ENCODE measurements around the gene ZBTB22. TPM values are rescaled to one million over a fixed set of nuclear protein-coding genes. Genes with fewer than 3 reads are reported as not detected.

ZBTB22 gene
- total RNA-seq, 1 donor from 2014 or later: 22.6 TPM

DNA sequence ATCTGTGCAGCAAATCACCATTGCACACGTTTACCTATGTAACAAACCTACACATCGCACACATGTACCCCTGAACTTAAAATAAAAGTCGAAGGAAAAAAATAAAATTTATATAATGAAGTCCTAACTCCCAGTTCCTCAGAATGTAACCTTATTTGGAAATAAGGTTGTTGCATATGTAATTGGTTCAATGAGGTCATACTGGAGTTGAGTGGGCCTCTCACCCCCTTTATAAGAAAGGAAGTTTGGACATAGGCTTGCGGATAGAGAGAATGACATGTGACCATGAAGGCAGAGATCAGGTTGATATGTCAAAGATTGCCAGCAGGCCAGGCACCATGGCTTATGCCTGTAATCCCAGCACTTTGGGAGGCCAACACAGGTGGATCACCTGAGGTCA lies 16.1 kb upstream of the ZBTB22 start:
- DNase-seq (ENCODE audit: low read depth): no peak

DNA sequence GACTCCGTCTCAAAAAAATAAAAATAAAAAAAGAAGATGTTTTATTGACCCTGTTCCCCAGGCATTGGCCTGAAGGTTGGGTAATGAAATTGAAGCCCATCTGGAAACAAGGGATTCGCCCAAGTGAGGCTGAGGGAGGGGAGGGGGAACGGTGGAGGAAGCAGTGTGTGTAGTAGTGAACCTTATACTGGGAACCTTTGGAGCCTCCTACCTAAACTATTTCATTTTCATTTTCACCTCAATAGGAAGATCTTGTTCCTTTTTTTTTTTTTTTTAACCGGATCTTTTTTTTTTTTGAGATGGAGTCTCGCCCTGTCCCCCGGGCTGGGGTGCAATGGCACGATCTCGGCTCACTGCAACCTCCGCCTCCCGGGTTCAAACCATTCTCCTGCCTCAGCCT lies 13.2 kb upstream of the ZBTB22 start:
- no peak for DNase-seq (ENCODE audit: low read depth)

DNA sequence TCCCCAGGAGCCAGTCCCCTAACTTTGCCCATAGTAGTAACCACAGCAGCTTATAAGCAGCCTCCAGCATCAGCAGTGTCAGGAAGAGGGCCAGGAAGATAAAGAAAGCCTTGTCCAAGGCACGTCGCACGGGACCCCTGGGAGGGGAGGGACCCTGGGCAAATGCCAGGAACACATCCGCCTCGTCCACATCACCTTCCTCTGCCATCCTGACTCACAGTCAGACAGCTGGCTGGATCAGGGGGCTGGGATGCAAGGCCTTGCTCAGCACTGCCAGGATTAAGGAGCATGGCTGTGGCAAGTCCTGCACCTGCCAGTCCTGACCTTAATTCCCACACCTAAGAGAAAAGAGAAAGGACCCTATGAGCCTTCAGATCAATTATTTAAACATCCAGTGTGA lies 11.5 kb upstream of the ZBTB22 start:
- DNase-seq (ENCODE audit: low read depth): peak; percentile 50

DNA sequence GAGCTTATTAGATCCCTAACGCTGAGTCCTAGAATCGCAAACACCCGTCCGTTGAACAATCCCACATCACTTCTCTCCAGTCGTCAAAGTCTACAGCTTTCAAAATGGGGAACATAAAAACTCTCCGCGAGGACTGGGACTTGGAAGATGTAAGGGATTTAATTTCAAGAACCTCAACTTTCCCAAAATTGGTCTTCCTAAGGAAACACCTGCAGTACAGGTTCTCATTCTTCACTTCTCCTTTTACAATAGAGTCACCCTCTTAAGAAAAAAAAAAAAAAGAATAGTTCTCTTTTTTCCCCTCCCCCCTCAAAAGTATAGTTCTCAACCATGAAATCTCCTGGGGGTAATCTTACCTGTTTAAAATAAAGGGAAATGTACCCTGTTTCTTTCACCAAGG lies 6.6 kb upstream of the ZBTB22 start:
- no peak for DNase-seq (ENCODE audit: low read depth)

GRCh38 chr6:33323623-33323948 lies 6.0 kb upstream of the ZBTB22 start:
- DNase-seq (ENCODE audit: low read depth): no peak

DNA sequence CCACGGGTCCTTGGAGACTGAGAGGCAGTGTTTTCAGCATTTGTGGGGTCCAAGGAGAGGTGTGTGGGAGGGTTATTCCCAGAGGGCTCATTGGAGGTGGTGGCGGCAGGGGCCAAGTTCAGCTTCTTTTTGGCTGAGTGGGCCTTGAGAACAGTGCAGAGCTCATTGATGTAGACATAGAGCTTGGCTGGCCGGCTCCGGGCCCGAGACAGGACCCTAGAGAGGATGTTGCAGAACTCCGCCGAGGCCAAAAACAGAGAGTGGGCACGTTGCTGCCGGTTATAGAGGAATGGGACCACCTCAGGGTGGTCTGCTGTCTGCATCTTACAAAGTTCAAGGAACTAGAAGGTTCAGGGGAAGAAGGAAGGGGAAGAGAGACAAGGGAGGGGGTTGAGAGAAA lies 3.7 kb upstream of the ZBTB22 start:
- DNase-seq (ENCODE audit: low read depth): no peak

DNA sequence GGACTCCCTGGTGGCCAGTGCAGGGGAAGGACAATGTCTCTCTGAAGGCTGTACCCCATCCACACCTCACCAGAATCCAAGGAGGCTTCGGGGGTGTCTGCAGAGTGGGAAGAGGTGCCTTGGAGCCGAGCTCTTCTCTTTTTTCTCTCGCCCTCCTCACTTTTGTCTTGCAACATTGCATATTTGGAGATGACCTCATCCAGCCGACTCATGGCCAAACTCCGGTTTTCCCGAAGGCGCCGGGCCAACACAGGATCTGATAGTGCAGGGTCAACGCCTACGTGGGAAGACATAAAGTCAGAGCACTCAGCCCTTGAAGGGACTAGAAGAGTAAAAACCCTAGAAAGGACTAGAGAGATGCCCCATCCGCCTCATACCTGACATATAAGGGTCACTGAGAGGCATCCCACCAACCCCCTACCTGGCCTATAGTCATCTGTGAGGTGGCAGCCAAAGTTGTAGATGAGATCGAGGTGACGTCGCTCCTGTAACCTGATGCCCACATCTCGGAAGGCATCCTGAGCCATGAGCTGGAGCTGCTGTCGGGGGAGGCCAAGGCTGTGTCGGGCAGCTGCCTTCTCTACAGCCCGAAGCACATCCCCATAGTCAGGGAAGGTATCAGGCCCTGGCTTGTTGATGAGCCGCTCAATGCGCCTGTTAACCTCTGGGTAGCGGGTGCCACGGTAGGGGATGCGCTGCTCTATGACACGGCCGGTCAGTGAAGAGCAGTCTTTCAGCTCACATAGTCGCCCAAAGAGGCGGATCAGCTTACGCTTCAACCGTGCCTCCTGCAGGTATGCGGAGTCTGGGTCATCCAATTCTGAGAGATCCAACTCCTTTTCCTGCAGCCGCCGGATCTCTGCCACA lies 3.0 kb upstream of the ZBTB22 start:
- DNase-seq (ENCODE audit: low read depth): peak; percentile 70

DNA sequence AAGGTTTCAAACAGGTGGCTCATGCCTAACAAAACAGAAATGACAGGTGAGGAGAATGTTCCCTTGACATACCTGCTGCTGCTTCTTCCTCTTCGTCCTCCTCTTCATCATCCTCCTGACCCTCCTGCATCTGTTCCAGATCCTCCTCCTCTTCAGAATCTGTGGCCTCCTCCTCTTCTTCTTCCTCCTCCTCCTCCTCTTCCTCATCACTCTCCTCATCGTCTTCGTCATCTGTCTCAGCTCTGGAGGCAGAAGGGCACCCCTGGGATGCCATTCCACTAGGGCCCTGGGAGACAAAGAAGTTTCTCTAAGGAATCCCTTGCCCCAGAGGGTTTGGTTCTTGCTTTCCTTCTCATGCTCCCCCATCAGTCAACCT lies 2.4 kb upstream of the ZBTB22 start:
- no peak for DNase-seq (ENCODE audit: low read depth)

- no peak for DNase-seq (ENCODE audit: low read depth)
Measured at GRCh38 chr6:33318426-33319073, 1.0 kb upstream of the ZBTB22 start.

DNA sequence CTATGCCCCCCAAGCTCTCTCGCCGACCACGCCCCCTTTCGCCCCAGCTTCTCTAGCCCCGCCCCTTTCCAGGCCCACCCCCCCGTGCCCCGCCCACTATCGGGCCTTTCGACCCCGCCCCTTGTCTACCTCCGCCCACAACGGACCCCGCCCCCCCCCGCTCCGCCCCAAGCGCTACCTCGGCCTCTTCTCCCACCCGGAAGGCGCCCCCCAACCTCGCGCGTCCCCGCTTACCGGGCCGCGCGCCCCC lies 200 bp downstream of the ZBTB22 start:
- DNase-seq (ENCODE audit: low read depth): no peak

DNA sequence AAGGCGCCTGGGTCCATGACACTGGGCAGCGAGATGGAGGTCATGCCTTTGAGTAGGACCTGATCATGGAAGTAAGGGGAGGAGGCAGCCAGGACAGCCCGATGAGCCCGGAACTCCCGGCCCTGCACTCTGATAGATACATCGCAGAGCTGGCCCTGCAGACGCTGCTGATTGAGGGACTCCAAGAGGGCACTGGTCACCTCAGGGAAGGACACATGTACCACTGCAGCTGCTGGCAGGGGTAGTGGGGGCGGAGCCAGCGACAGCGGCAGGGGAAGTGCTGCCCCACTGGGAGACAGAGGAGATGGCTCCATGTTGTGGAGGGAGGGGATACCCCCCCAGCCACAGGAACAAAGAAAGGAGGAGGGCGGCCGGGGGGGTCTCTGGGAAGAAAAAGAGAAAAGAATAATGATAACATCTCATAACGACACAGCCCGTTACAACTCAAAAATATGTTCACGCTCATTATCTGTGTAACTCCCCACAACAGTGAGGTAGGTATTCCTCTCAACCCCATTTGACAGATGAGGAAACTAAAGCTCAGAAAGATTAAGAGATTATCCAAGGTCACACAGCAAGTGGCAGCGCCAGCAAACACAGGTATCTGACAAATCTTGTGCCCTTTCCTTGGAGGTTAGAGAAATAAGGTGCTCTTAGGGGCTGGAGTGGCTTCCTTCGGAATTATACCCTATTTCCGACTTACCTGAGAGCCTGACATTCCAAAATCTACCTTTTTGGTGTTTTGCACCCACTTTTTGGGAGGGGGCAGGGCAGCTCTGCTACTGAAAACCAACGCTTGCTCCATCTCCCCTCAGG lies 733 bp downstream of the ZBTB22 start:
- DNase-seq (ENCODE audit: low read depth): no peak

DNA sequence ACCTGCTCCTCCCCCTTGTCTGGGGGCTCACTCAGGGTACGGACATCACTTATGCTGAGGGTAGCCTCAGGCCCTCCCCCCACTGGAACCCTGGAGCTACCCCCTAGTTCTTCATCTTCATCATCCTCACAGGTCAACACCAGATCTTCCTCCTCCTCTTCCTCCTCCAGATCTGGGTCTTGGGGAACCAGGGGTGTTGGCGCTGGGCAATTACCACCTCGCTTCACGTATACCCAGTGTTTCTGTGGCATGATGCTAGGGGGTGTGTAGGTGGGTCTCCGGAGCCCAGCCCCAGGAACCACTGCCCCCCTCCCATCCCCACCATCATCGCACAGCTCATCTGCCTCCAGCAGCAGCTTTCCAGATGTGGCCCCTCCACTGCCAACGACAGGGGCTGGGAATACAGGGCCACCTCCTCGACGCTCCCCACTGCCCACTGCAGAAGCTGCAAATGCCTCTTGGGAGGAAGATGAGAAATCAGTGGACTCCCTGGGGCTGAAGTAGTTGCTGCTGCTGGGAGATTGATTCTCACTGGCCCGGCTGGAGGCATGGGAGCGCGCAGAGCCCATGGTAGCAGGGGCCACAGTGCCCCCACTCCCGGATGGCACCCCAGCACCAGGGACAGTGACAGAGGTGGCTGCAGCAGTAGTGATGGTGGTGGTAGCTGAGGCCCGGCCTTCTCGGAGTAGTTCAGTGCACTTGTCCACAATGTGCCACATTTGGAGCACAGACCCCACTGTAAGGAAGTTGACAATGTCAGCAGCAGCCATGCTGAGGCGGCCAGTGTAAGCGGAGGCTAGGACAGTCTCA lies 1.5 kb downstream of the ZBTB22 start:
- DNase-seq (ENCODE audit: low read depth): no peak

- no peak for DNase-seq (ENCODE audit: low read depth)
Measured at GRCh38 chr6:33314943-33315792, 2.4 kb downstream of the ZBTB22 start.

DNA sequence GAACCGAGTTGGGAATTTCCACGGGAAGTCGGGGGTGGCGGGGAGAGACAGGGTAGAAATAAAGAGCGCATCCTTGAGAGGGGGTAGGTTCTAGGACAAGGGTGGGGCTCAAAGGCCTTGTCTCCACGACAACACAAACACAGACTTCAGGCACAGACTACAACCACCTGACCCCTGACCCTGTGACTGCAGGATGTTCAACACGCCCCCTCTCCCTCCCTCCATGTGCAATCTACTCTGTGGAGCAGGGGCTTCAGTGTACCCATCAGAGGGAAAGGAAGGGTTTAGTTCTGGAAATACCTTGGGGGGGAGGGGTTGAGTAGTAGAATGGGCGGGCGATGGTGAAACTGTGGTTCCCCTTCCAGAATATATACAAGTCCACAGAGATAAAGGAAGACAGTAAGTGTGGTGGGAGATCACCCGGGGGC lies 3.0 kb downstream of the ZBTB22 start:
- DNase-seq (ENCODE audit: low read depth): peak; percentile 71

GRCh38 chr6:33313709-33314514 lies 3.6 kb downstream of the ZBTB22 start, which contains the start of gene TAPBP:
TAPBP (minus strand) TSS chr6:33314078; CDS start chr6:33314041, 37 bp downstream.
- peak; percentile 62 for DNase-seq (ENCODE audit: low read depth)

- DNase-seq (ENCODE audit: low read depth): peak; percentile 34
Measured at GRCh38 chr6:33313105-33313708, 4.3 kb downstream of the ZBTB22 start.

GRCh38 chr6:33312361-33313104 lies 5.0 kb downstream of the ZBTB22 start:
- peak; percentile 42 for DNase-seq (ENCODE audit: low read depth)

GRCh38 chr6:33306356-33306755 lies 11.2 kb downstream of the ZBTB22 start:
- no peak for DNase-seq (ENCODE audit: low read depth)

Measured in myocyte (in vitro differentiated cells).